ENCODE measurements around the gene HRH4.

GRCh38 chr18:24494586-24494985 is 34.1 kb downstream of the HRH4 start:
- TF ChIP-seq CTCF (IDR thresholded peaks at IDR 0.05 in 8 of 11, conservative IDR thresholded peaks at IDR 0.05 in 3 of 11), result no peak
- no peak for TF ChIP-seq POLR2A (IDR thresholded peaks at IDR 0.05)
